ENCODE results near the gene SIK1. TPM values are rescaled to one million over a fixed set of nuclear protein-coding genes. Genes with fewer than 3 reads are reported as not detected.

Gene SIK1
- total RNA-seq, 1 donor from 2014 or later: 93.5 TPM

DNA sequence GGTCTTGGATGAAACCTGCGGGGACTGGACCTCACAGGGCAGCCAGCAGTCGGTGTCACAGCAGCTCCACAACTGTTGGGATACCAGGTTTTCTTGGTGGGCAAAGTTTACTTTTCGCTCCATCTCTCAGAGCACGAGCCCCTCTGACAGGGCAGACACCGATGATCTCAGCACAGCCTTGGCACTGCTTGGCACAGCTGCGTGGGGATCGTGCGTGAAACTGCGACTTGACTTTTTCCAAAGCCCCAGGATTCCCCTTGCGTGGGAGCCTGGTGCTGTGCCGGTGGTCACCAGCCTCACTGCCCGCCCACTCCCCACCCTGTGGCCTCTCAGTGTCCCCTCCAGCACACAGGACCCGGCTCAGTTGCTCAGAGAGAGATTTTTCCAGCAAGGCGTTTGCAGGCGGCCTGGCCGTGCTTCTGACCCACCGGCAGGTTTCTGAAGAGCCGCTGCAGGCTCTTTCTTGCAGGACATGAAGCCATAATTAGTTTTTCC lies 57.3 kb downstream of the SIK1 start:
- Histone ChIP-seq H3K9me3 (no peaks in the 10 kb centered on the region), H3K27me3 (no peaks in the 10 kb centered on the region), H3K27ac (peak overlapping the region; percentile 15), H3K4me1 (peaks cover 32% of the 10 kb centered on the region), H3K36me3 (no peaks in the 10 kb centered on the region), H3K4me3 (no peak overlapping the region)
- TF ChIP-seq POLR2A (IDR thresholded peaks at IDR 0.05) (no peak), POLR2AphosphoS5 (IDR thresholded peaks at IDR 0.05; ENCODE audit: insufficient read depth in 1 of 2, low read depth in 1 of 2) (no peak)
- TF ChIP-seq, protein P1, sequence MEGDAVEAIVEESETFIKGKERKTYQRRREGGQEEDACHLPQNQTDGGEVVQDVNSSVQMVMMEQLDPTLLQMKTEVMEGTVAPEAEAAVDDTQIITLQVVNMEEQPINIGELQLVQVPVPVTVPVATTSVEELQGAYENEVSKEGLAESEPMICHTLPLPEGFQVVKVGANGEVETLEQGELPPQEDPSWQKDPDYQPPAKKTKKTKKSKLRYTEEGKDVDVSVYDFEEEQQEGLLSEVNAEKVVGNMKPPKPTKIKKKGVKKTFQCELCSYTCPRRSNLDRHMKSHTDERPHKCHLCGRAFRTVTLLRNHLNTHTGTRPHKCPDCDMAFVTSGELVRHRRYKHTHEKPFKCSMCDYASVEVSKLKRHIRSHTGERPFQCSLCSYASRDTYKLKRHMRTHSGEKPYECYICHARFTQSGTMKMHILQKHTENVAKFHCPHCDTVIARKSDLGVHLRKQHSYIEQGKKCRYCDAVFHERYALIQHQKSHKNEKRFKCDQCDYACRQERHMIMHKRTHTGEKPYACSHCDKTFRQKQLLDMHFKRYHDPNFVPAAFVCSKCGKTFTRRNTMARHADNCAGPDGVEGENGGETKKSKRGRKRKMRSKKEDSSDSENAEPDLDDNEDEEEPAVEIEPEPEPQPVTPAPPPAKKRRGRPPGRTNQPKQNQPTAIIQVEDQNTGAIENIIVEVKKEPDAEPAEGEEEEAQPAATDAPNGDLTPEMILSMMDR (IDR thresholded peaks at IDR 0.05): no peak
- no peak for DNase-seq (ENCODE audit: extremely low spot score in 2 of 2)
- intact Hi-C loops (cut with DNase I): no loop called here

DNA sequence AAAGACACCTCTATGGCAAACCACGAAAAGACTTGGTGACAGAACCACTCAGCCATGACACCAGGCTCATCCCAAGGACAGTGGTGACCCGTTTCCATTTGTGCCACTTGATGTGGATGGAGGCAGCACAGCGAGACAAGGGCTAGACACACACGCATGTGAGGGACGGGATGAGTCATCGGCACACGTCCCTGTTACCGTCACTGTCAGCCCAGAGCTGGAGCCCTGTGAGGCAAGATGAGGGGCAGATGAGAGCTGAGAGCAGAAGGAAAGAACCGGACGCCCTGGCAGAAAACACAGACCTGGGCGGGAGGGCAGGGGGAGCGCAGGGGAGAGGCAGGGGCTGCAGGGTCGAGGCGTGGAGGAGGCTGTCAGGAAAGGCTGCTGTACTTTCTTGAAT lies 57.8 kb downstream of the SIK1 start:
- TF ChIP-seq, protein P1 (IDR thresholded peaks at IDR 0.05): no peak
- TF ChIP-seq POLR2A (IDR thresholded peaks at IDR 0.05) (no peak), POLR2AphosphoS5 (IDR thresholded peaks at IDR 0.05; ENCODE audit: insufficient read depth in 1 of 2, low read depth in 1 of 2) (no peak)
- Histone ChIP-seq H3K27ac (no peak overlapping the region), H3K4me1 (peaks cover 32% of the 10 kb centered on the region), H3K27me3 (no peaks in the 10 kb centered on the region), H3K36me3 (no peaks in the 10 kb centered on the region), H3K9me3 (no peaks in the 10 kb centered on the region), H3K4me3 (no peak overlapping the region)
- DNase-seq (ENCODE audit: extremely low spot score in 2 of 2): no peak
- intact Hi-C loops (cut with DNase I): no loop called here

GRCh38 chr21:43368685-43369084 lies 58.2 kb downstream of the SIK1 start:
- TF ChIP-seq, protein P1 (IDR thresholded peaks at IDR 0.05): no peak
- no peak for TF ChIP-seq POLR2A (IDR thresholded peaks at IDR 0.05)
- TF ChIP-seq POLR2AphosphoS5 (IDR thresholded peaks at IDR 0.05; ENCODE audit: insufficient read depth in 1 of 2, low read depth in 1 of 2): no peak
- no peak overlapping the region for H3K27ac ChIP-seq
- H3K36me3 ChIP-seq: no peaks in the 10 kb centered on the region
- H3K9me3 ChIP-seq: no peaks in the 10 kb centered on the region
- H3K4me3 ChIP-seq: no peak overlapping the region
- no peak for DNase-seq (ENCODE audit: extremely low spot score in 2 of 2)
- no peaks in the 10 kb centered on the region for H3K27me3 ChIP-seq
- H3K4me1 ChIP-seq: peaks cover 32% of the 10 kb centered on the region
- intact Hi-C loops (cut with DNase I): no loop called here

DNA sequence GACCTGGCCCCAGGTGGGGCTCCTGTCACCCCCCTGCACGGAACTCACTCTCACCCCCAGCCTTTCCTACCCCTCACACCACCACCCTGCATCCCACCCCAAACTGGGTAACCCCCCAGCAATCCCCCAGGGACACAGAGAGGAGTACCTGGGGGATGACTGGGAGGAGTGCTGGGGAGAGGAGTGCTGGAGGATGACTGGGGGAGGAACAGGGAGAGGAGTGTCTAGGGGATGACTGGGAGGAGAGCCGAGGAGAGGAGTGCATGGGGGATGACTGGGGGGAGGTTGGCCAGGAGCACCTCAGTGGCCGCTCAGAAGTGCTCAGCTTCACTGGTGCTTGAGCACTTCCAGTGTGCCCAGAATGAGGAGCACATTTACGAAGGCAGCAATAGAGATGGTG lies 59.1 kb downstream of the SIK1 start:
- Histone ChIP-seq H3K9me3 (no peaks in the 10 kb centered on the region), H3K27ac (no peak overlapping the region), H3K27me3 (no peaks in the 10 kb centered on the region), H3K4me1 (peaks cover 35% of the 10 kb centered on the region), H3K4me3 (no peak overlapping the region), H3K36me3 (no peaks in the 10 kb centered on the region)
- TF ChIP-seq POLR2AphosphoS5 (IDR thresholded peaks at IDR 0.05; ENCODE audit: insufficient read depth in 1 of 2, low read depth in 1 of 2): no peak
- TF ChIP-seq POLR2A (IDR thresholded peaks at IDR 0.05): no peak
- TF ChIP-seq, protein P1 (IDR thresholded peaks at IDR 0.05): no peak
- intact Hi-C loops (cut with DNase I): no loop called here
- no peak for DNase-seq (ENCODE audit: extremely low spot score in 2 of 2)

DNA sequence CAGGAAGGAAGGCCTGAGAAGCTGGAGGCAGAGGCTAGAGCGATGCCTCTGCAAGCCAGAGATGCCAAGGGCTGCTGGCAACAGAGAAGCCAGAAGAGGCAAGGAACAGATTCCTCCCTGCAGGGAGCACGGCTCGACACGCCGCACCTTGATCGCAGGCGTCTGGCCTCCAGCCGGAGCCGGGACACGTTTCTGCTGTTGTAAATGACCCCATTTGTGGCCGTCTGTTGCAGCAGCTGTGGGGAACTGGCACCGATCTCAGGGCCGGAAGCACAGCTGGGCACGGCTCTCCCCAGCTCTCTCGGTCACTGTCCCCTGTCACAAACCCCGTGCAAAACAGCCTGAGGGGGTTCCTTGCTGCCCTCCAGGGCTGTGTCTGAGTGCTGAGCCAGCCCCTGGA lies 59.6 kb downstream of the SIK1 start:
- H3K27me3 ChIP-seq: no peaks in the 10 kb centered on the region
- no peaks in the 10 kb centered on the region for H3K36me3 ChIP-seq
- no peak for DNase-seq (ENCODE audit: extremely low spot score in 2 of 2)
- no peak overlapping the region for H3K27ac ChIP-seq
- no peaks in the 10 kb centered on the region for H3K9me3 ChIP-seq
- TF ChIP-seq POLR2A (IDR thresholded peaks at IDR 0.05) (no peak), POLR2AphosphoS5 (IDR thresholded peaks at IDR 0.05; ENCODE audit: insufficient read depth in 1 of 2, low read depth in 1 of 2) (no peak)
- TF ChIP-seq, protein P1 (IDR thresholded peaks at IDR 0.05): no peak
- intact Hi-C loops (cut with DNase I): no loop called here
- H3K4me1 ChIP-seq: peaks cover 35% of the 10 kb centered on the region
- H3K4me3 ChIP-seq: no peak overlapping the region
